HG03442 (cell line): Measurements from ENCODE around the gene OXT.
"Not testable (repeated sequence)": the region's sequence is repeated elsewhere in the genome, so short reads cannot be mapped to it uniquely, and the experiment has no call there.

Experiments used
- ATAC-seq: cut with Tn5 transposase; IDR thresholded peaks from one replicate; pipeline ENCODE4 v1.9.1; 2021; ENCODE audit warnings: mild to moderate bottlenecking, moderate library complexity; ENCODE audit not compliant: unreplicated experiment

The OXT gene

DNA sequence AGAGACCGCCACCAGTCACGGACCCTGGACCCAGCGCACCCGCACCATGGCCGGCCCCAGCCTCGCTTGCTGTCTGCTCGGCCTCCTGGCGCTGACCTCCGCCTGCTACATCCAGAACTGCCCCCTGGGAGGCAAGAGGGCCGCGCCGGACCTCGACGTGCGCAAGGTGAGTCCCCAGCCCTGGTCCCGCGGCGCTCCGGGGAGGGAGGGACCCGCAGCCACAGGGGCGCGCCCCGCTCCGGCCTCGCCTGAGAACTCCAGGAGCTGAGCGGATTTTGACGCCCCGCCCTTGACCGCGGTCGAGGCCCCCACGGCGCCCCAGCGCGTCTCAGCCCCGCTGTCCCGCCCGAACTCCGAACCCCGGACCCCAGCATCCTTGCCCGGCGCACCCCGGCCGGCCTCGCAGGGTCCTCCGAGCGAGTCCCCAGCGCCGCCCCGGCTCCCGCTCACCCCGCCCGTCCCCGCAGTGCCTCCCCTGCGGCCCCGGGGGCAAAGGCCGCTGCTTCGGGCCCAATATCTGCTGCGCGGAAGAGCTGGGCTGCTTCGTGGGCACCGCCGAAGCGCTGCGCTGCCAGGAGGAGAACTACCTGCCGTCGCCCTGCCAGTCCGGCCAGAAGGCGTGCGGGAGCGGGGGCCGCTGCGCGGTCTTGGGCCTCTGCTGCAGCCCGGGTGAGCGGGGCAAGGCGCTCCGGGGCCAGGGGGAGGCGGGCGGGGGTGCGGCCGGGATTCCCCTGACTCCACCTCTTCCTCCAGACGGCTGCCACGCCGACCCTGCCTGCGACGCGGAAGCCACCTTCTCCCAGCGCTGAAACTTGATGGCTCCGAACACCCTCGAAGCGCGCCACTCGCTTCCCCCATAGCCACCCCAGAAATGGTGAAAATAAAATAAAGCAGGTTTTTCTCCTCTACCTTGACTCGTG, at the start of gene OXT:
Gene OXT (plus strand): TSS at position 11 of the 920 bp plus-strand sequence. CDS start 36 bp downstream, at position 47.
- ATAC-seq, result no peak

- no peak for ATAC-seq
These were observed 49.6 kb upstream of the OXT start for GRCh38 chr20:3021777-3022176.

GRCh38 chr20:3022559-3023490, 48.6 kb upstream of the OXT start:
- not testable (repeated sequence) for ATAC-seq

- ATAC-seq, result no peak
These were observed 43.4 kb upstream of the OXT start for GRCh38 chr20:3027987-3028386.

DNA sequence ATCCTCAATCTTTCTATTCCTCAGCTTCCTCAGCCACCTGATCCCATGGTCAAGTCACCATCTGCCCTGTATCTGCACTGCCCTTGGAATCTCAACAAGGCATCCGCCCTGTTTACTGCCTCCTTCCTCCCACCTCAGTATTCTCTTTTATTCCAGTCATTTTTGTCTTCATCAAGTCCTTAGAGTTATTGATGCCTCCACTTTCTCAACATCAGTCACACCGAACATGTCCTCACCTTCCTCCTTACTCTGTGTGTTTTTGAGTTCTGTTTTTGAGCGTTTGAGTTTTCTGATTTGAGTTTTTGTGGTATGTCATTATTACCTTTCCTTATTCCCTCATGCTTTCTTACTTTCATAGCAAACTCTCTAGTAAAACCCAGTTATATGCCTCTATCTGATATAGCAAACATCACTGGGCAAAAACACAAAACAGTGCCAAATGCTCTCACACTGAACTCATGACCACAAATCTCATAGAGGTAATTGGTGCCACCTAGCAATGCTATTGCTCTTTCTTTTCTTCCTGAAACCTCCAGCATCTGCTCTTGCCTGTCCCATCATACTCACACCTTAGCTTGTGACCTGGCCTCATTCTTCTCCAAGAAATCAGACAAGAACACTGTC, 39.8 kb upstream of the OXT start:
- ATAC-seq, result no peak

DNA sequence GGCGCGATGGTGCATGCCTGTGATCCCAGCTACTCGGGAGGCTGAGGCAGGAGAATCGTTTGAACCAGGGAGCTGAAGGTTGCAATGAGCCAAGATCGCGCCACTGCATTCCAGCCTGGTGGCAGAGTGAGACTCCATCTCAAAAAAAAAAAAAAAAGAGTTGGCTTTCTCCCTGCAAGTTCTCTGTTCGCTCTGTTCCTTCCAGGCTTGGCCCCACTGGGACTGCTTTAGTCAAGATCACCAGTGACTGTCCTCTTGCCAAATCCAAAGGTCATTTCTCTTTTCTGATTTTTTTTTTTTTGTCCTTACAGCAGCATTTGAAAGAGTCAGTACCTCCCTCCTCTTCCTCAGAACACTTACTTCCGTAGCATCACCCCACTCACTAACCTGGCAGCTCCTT, 38.8 kb upstream of the OXT start:
- no peak for ATAC-seq

DNA sequence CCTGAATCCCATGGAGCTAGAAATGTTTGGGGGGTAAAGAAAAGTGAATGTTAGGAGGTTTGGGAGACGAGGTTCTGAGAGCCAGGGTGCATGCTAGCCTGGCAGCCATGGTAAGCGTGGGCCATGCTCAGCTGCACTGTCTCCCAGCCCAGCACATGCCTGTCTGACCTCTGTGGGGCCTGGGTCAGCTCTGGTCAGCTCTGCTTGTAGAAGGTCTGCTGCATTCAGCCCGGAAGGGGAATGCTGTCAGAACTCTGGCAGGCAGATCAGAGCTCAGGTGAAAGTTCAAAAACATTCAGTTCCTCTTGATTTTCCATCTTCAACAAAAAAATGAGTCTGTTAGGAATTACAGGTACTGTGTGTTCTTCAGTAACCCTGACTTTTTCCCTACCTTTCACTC, 33.8 kb upstream of the OXT start:
- no peak for ATAC-seq

DNA sequence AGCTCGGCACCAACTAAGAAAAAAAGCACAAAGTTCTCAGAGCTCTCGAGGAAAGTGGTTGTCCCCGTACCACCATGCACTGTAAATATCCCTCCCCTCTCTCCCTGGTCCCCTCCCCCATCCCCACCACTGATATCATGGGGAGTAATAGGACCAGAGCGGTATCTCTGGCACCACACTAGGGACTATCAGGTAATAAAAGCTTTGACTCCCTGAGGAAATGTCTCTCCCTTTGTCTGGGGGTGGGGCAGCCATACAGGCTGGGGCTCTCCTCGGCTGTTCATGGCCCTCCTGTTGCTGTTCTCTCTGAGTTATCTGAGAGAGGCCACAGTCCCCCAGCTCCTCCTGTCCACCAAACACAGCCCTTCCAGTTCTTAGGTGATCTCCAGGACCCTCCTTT, 33.0 kb upstream of the OXT start:
- no peak for ATAC-seq

DNA sequence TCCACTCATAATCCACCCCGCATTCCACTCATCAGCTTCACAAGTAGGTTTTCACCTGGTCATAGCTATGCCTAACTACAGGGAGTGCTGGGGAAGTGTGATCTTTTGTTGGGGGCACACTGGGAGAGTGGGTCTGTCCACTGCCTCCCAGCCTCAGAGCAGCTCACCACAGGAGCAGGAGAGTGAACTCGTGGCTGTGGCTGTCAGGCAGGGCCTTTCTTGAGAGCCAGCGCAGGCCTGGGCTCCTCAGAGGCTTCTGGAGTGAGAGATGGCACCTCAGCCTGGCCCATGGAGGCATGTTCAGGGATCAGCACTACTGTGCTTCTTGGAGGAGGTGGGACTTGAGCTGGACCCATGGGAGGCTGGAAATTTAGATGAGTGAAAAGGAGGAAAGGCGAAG, 32.0 kb upstream of the OXT start:
- ATAC-seq, result no peak

GRCh38 chr20:3040086-3040485, 31.3 kb upstream of the OXT start:
- ATAC-seq, result no peak

DNA sequence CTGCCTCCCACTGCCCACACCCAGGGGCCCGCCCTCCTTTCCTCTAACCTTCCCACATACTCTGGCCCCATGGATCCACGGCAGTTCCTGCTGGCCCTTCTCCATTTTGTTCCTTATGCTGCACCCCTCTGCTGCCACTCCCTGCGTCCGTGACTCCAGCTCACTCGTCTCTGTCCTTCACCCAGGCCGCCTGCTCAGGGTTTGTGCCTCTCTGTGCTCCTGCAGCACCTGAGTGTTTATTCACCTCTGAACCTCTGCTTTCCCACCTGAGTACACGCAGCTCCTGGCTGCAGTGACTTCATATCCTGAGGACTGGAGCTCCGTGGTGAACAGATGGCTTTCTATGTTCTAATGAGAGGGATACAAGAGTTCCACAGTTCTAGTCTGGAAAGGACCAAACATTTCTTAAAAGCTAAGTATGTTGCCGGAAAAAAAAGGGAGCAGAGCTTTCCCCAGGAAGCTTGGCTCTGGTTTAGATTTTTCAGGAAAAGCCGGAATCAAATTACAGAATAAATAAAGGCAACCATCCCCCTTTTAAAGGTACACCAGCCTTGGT, 29.5 kb upstream of the OXT start:
- no peak for ATAC-seq

DNA sequence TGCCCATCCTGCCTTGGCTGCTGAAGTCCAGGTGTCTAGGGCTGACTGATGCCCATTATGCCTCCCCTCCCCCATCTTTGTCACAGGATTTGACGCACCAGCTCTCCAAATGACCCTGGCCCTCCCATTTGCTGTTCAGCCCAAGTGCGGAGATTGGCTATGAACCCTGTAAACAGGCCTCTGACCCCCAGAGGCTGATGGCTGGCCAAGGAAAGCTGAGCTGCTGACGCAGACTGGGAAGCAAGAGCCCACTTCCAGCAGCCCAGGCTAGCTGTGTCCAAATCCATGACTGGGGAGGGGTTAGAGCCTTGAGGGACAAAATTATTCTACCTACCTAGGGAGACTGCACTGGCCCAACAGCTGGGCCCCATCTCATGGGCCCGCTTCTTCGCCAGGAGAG, 28.8 kb upstream of the OXT start:
- ATAC-seq, result no peak

- ATAC-seq, result no peak
These were observed 28.1 kb upstream of the OXT start, which contains the start of gene GNRH2 for GRCh38 chr20:3043322-3043721. Gene GNRH2 (plus strand): TSS chr20:3043622. CDS start chr20:3044415, 793 bp downstream.

DNA sequence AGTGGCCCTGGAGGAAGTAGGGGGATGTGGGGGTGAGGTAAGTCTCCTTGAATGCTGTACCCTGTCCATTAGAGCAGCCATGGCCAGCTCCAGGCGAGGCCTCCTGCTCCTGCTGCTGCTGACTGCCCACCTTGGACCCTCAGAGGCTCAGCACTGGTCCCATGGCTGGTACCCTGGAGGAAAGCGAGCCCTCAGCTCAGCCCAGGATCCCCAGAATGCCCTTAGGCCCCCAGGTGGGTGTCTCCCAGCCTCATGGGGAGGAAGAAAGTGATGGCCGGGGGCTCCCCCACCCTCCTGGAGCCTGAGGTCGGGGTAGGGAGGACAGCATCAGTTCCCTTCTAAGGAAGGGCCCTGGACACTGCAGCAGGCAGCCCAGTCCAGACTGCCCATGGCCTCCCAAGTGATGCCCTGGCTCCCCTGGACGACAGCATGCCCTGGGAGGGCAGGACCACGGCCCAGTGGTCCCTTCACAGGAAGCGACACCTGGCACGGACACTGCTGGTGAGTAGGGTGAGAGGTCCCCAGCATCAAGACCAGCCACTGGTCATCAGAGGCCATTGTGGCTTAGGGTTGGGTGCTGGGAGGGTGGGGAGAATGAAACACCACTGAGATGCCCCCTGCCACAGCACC, 27.0 kb upstream of the OXT start:
- ATAC-seq, result no peak

DNA sequence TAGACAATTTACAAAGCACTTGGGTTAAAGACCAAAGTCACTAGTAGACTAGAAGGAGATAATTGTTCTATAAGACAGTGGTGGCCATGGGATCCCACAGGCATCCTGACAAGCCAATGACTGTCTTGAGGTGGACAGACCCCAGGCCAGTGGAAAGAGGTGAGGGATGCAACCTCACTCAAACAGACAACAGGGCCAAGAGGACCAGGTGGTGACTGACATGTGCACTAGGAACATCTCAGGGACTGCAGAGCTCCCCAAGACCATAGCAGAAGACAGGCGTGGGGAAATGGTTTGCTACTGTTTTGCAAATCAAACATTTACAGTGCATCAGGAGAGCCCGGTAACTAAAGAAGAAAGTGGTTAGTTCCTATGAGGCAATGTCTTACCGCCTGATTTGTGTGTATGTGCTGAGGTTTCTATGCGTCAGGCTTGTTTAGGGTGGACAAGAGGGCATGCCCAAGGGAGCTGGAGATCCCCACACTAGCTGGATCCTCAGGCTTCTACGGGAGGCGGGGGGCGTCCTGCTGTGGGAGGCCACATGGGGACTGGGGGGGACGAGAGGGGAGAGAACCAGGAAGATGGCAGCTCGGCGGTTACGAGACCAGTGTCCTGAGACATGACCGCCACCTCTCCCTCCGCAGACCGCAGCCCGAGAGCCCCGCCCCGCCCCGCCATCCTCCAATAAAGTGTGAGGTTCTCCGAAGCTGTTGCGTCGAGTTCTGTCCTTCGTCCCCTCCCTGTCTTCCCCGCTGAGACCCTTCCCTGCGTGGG, 26.2 kb upstream of the OXT start:
- ATAC-seq, result peak; percentile 32

DNA sequence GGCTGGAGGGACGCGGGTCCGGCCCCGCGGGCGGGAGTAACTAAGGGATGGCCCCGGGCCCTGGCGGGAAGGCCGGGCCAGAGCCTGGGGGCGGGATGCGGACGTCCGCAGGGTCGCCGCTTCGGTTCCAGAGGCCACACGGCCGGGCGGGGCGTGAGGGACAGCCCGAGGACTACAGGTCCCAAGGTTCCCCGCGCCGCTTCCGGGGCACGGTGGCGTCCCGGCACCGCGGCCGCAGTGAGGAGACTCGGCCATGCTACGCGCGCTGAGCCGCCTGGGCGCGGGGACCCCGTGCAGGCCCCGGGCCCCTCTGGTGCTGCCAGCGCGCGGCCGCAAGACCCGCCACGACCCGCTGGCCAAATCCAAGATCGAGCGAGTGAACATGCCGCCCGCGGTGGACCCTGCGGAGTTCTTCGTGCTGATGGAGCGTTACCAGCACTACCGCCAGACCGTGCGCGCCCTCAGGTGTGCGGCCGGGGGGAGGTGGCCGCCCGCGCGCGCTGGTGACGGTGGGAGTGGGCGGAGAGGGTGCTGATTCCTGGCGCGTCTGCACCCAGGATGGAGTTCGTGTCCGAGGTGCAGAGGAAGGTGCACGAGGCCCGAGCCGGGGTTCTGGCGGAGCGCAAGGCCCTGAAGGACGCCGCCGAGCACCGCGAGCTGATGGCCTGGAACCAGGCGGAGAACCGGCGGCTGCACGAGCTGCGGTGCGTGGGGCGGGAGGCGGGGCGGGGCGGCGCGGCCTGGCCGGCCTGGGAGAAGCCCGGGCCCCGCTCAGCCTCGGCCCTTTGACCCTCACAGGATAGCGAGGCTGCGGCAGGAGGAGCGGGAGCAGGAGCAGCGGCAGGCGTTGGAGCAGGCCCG, 25.4 kb upstream of the OXT start, which contains the start of gene MRPS26:
Gene MRPS26 (plus strand): TSS at position 237 of the 861 bp plus-strand sequence. CDS start 17 bp downstream, at position 254.
- ATAC-seq, result peak; percentile 85

DNA sequence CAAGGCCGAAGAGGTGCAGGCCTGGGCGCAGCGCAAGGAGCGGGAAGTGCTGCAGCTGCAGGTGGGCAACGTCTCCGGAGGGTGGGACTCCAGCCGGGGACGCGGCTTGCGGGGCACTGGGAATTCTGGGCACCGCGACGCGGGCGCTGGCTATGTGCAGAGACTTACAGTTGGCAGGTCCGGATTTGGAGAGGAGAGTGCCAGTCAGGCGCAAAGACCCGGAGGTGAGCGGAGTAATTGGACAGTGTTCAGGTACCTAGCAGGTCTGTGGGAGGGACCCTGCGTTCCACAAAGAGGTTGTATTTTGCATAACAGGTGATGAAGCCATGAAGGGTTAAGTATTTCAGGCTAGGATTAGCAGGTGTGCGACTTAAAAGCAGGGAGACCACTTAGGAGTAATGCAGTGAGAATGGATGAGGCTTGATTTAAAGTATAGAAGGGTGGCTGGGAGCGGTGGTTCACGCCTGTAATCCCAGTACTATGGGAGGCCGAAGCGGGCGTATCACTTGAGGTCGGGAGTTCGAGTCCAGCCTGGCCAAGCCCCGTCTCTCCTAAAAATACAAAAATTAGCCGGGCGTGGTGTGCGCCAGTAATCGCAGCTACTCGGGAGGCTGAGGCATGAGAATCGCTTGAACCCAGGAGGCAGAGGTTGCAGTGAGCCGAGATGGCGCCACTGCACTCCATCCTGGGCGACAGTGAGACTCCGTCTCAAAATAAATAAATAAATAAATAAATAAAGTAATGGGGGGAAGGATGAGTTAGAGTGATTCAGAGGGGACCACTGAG, 24.6 kb upstream of the OXT start:
- ATAC-seq, result no peak
